ENCODE data around the gene TBL1X.

GRCh38 chrX:9433596-9433995, 31.3 kb upstream of the TBL1X start:
- TF ChIP-seq CTCF (IDR thresholded peaks at IDR 0.05) (no peak), POLR2AphosphoS5 (IDR thresholded peaks at IDR 0.05) (no peak), EP300 (IDR thresholded peaks at IDR 0.05) (no peak), POLR2A (IDR thresholded peaks at IDR 0.05) (no peak)
